ENCODE measurements around the gene TRA2B.

GRCh38 chr3:185958626-185959025, 20.8 kb upstream of the TRA2B start:
- TF ChIP-seq CTCF (conservative IDR thresholded peaks at IDR 0.05) (no peak), ZFX (IDR thresholded peaks at IDR 0.05) (no peak)
